Sigmoid colon (tissue), 7 donors: Measurements from ENCODE around the gene NAT9. TPM values are rescaled to one million over a fixed set of nuclear protein-coding genes. Genes with fewer than 3 reads are reported as not detected.

Experiments used
- DNase-seq: peaks from one replicate; pipeline ENCODE4 v3.0.0-alpha.2; 2019
- H3K27ac ChIP-seq, 4 donors: fragments of 200-600 bp; sonication (generic); one replicate each; pipeline ENCODE4 v1.5.1; 2016 to 2019; ENCODE audit warnings: mild to moderate bottlenecking in 1 of 4
- H3K27me3 ChIP-seq, 3 donors: fragments of 200-600 bp; sonication (generic); one replicate each; pipeline ENCODE4 v1.5.1; 2019; ENCODE audit warnings: mild to moderate bottlenecking in 1 of 3
- H3K36me3 ChIP-seq, 4 donors: fragments of 200-600 bp; sonication (generic); one replicate each; pipeline ENCODE4 v1.5.1; 2016 to 2019
- H3K4me1 ChIP-seq, 4 donors: fragments of 200-600 bp; sonication (generic); one replicate each; pipeline ENCODE4 v1.5.1; 2017 to 2019
- H3K4me3 ChIP-seq, 4 donors: fragments of 200-600 bp; sonication (generic); one replicate each; pipeline ENCODE4 v1.5.1; 2017 to 2019; ENCODE audit warnings: mild to moderate bottlenecking in 2 of 4, moderate library complexity in 1 of 4
- H3K9me3 ChIP-seq, 4 donors: fragments of 200-600 bp in 3 of 4; sonication (generic) in 3 of 4; one replicate each; pipeline versions ENCODE4 v1.5.1 to v1.6.1; 2013 to 2019
- EP300 ChIP-seq, 4 donors: sonication (generic); formaldehyde crosslinking; IDR thresholded peaks; one replicate each; pipeline ENCODE4 v1.6.1; 2017; ENCODE audit warnings: antibody characterized with exemption in 4 of 4
- POLR2A ChIP-seq, 2 donors: fragments of 450-650 bp; IDR thresholded peaks; one replicate each; pipeline ENCODE4 v1.6.1; 2016; ENCODE audit warnings: antibody characterized with exemption in 2 of 2, mild to moderate bottlenecking in 2 of 2, moderate library complexity in 2 of 2
- POLR2AphosphoS5 ChIP-seq, 4 donors: sonication (generic); formaldehyde crosslinking; IDR thresholded peaks; one replicate each; pipeline ENCODE4 v1.6.1; 2017; ENCODE audit warnings: antibody characterized with exemption in 4 of 4
- WGBS, 2 donors: extraction: QIAGEN DNeasy Blood & Tissue Kit; methylation state at CpG; one replicate each; pipeline ENCODE4 v1.1.7; 2013; 5-methylcytosine and 5-hydroxymethylcytosine counted together
- intact Hi-C: fragments of 100-400 bp; cut with DNase I; formaldehyde crosslinking; loops from one replicate; pipeline ENCODE4 v1.15.1; 2023
- polyA plus RNA-seq, 3 donors: library from polyadenylated mRNA; stranded (reverse); fragments of 200-250 nt; gene quantifications; one replicate each; pipeline ENCODE4 v1.2.3, GENCODE V29; 2013
- total RNA-seq, 4 donors: library from RNA; depleted of rRNA; stranded (reverse); fragments of >200 nt; gene quantifications; one replicate each; pipeline ENCODE4 v1.1.0, GENCODE V29; 2016
- TF ChIP-seq, protein P1 (sequence below), 4 experiments: fragments of 450-650 bp in 3 of 4; fragments of 200-600 bp in 1 of 4; IDR thresholded peaks; one replicate each; pipeline ENCODE4 v1.5.1; 2016 to 2019; ENCODE audit warnings: antibody characterized with exemption in 4 of 4, mild to moderate bottlenecking in 3 of 4, moderate library complexity in 2 of 4
- donor health status: healthy with polysubstance abuse.
- donor health status: Bipolar disorder and iron deficiency.
- donor health status: healthy.

Gene NAT9
- total and polyA plus RNA-seq, 7 donors: 11.3 to 36.4 (median 16.1) TPM

DNA sequence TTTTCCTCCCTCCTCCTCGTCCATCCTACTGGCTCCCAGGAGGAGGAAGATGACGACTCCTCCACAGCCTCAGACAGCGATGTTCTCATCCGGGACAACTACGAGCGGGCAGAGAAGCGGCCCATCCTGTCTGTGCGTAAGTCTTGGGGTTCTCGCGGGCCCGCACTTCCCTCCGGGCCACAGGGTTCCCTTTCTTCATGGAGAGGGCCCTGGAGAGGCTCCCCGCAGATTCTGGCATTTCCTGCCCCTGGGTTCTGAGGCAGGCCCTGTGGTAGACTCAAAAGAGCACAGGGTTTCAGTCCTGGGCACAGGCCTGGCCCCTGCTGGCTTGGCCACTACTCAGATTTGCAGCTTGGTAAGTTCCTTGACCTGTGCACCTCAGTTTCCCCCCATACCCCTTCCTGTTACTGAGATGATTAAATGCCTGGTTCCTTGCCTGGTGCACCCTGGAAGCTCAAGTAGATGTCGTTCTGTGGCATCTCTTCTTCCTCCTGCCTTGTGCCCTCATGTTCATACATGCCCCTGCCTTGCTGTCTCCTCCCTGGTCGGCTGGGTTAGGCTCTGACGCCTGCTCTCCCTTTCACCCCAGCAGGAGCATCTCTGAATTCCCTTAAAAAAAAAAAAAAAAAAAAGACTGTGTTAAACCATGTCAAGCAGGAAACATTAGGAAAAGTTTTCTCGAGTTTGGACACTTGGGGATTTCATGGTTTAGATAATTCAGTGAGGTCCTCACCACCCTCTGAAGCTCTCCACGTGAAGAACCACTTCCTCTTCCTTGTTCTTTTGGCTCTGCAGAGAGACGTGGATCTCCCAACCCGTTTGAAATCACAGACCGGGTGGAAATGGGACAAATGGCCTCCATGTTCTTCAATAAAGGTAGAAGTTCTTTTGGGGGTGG is 14.3 kb upstream of the NAT9 start:
- H3K4me3 ChIP-seq: no peak overlapping the region
- peaks cover 0 to 6% (median 0%) of the 10 kb centered on the region in 4 donors for H3K4me1 ChIP-seq
- peaks cover 0 to 58% (median 11%) of the 10 kb centered on the region in 4 donors for H3K36me3 ChIP-seq
- H3K27me3 ChIP-seq: no peaks in the 10 kb centered on the region
- DNase-seq: no peak
- no peak overlapping the region for H3K27ac ChIP-seq
- 77 to 85% methylated on average over 21 of the region's 21 CpGs for WGBS, 2 donors
- intact Hi-C loops: loop anchor here (1.0 kb wide), 1 partner anchor 75 kb away; no protein-coding TSS in a partner anchor
- H3K9me3 ChIP-seq: no peaks in the 10 kb centered on the region
- TF ChIP-seq EP300 (IDR thresholded peaks at IDR 0.05) (no peak), POLR2A (IDR thresholded peaks at IDR 0.05) (no peak), POLR2AphosphoS5 (IDR thresholded peaks at IDR 0.05) (no peak)
- TF ChIP-seq, protein P1, sequence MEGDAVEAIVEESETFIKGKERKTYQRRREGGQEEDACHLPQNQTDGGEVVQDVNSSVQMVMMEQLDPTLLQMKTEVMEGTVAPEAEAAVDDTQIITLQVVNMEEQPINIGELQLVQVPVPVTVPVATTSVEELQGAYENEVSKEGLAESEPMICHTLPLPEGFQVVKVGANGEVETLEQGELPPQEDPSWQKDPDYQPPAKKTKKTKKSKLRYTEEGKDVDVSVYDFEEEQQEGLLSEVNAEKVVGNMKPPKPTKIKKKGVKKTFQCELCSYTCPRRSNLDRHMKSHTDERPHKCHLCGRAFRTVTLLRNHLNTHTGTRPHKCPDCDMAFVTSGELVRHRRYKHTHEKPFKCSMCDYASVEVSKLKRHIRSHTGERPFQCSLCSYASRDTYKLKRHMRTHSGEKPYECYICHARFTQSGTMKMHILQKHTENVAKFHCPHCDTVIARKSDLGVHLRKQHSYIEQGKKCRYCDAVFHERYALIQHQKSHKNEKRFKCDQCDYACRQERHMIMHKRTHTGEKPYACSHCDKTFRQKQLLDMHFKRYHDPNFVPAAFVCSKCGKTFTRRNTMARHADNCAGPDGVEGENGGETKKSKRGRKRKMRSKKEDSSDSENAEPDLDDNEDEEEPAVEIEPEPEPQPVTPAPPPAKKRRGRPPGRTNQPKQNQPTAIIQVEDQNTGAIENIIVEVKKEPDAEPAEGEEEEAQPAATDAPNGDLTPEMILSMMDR (IDR thresholded peaks at IDR 0.05): no peak

DNA sequence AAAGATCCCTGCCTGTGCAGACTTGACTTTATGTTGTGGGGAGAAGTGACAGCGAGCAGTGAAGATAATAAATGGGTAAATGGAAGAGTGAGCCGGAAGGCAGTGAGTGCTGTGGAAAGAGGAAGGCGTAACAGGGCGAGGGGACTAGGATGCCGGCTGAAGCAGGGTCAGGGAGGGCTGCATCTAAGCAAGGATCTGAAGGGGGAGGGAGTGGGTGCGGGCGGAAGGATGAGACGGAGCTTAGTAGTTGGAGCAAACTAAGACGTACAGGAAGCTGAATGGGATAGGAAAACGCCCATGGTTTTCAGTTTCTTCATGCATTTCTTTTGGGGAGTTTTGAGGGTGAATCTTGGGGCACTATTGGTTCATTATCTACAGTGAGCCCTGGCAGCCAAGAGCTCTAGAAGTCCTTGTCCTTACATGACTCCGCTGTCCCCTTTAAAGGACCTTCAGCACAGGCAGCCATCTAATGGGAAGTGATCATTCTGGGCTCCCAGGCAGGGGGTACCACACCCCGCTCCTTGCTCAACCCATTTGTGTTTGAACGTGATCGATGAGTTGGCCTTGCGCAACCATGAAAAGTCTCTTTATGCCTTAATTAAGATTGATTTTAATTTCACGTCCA is 10.4 kb upstream of the NAT9 start:
- 74 to 91% methylated on average over 16 of the region's 16 CpGs for WGBS, 2 donors
- Histone ChIP-seq H3K27ac (no peak overlapping the region), H3K36me3 (peaks cover 0 to 44% (median 5%) of the 10 kb centered on the region in 4 donors), H3K4me1 (peaks cover 0 to 6% (median 0%) of the 10 kb centered on the region in 4 donors), H3K9me3 (no peaks in the 10 kb centered on the region), H3K27me3 (no peaks in the 10 kb centered on the region), H3K4me3 (no peak overlapping the region)
- DNase-seq: no peak
- intact Hi-C loops: no loop called here
- TF ChIP-seq, protein P1 (IDR thresholded peaks at IDR 0.05): no peak
- TF ChIP-seq EP300 (IDR thresholded peaks at IDR 0.05) (no peak), POLR2AphosphoS5 (IDR thresholded peaks at IDR 0.05) (no peak), POLR2A (IDR thresholded peaks at IDR 0.05) (no peak)

DNA sequence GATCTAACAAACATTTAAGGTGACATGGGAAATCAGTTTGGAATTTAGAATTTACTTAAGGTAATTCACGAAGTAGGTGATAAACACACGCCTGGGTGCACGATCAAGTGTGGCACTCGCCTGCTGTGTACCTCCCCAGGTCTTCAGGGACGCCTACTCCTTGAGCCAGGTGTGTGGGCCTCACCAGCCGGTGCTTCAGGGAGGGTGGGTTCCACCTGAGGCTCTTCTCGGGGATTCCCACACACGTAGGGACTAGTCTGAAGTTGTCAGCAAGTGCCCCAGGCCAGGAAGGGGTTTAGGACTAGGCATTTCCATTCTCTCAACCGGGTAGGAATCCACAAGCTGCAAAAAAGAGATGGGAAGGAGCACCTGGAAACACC is 9.8 kb upstream of the NAT9 start:
- peaks cover 0 to 2% (median 0%) of the 10 kb centered on the region in 4 donors for H3K4me1 ChIP-seq
- H3K36me3 ChIP-seq: peaks cover 0 to 42% (median 4%) of the 10 kb centered on the region in 4 donors
- DNase-seq: no peak
- TF ChIP-seq, protein P1 (IDR thresholded peaks at IDR 0.05): no peak
- TF ChIP-seq POLR2A (IDR thresholded peaks at IDR 0.05) (no peak), EP300 (IDR thresholded peaks at IDR 0.05) (no peak), POLR2AphosphoS5 (IDR thresholded peaks at IDR 0.05) (no peak)
- no peaks in the 10 kb centered on the region for H3K9me3 ChIP-seq
- intact Hi-C loops: no loop called here
- no peak overlapping the region for H3K4me3 ChIP-seq
- H3K27me3 ChIP-seq: no peaks in the 10 kb centered on the region
- 87 to 91% methylated on average over 9 of the region's 9 CpGs for WGBS, 2 donors
- no peak overlapping the region for H3K27ac ChIP-seq

DNA sequence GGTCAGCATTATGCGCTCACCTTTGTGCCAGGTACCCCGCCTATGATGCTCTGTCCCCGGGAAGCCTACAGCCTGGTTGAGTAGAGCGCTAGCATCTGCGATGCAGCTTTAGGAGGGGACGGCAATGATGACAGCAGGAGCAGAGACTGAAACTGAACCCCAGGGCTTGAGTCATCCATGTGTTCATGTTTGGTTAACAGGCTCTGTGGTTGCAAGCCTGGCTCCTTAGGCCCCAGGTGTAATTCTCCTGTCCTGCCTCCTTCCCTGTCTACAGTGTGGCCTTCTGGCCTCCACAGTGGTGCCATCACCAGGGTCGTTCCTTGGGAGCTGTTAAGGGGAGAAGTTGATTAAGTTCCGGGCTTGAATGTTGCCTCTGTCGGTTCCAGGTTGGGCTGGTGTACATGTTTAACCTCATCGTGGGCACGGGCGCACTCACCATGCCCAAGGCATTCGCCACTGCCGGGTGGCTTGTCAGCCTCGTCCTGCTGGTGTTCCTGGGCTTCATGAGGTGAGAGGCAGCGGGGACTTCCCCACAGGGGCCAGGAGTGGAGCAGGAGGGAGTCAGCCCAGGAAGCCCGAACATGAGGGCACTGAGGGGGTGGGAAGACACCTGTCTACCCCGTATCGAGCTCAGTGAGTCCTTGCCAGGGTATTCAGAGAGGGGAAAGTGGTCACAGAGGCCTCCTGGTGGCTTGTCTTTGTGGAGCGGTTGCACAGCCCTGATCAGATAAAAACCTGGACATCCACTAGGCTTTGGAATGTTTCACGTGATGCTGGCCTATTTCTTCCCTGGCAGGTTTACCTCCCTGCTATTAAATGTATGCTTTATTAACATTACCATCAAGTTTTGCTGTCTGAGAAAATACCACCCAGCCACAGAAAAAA is 9.2 kb upstream of the NAT9 start:
- H3K36me3 ChIP-seq: peaks cover 0 to 39% (median 2%) of the 10 kb centered on the region in 4 donors
- no peak overlapping the region for H3K4me3 ChIP-seq
- H3K27ac ChIP-seq: no peak overlapping the region
- TF ChIP-seq, protein P1 (IDR thresholded peaks at IDR 0.05): no peak
- TF ChIP-seq EP300 (IDR thresholded peaks at IDR 0.05) (no peak), POLR2AphosphoS5 (IDR thresholded peaks at IDR 0.05) (no peak), POLR2A (IDR thresholded peaks at IDR 0.05) (no peak)
- DNase-seq: no peak
- intact Hi-C loops: no loop called here
- WGBS, 2 donors: 88 to 90% methylated on average over 21 of the region's 21 CpGs
- H3K4me1 ChIP-seq: no peaks in the 10 kb centered on the region
- no peaks in the 10 kb centered on the region for H3K27me3 ChIP-seq
- H3K9me3 ChIP-seq: no peaks in the 10 kb centered on the region
